Neuron (in vitro differentiated cells): ENCODE measurements around the gene ADCY1.

ENCODE experiments used
- H2AFZ ChIP-seq: one replicate; pipeline ENCODE4 v1.6.1; 2013; ENCODE audit warnings: low read depth, mild to moderate bottlenecking, inconsistent platforms, low read length, moderate library complexity
- H3K27me3 ChIP-seq: one replicate; pipeline ENCODE4 v1.6.1; 2013; ENCODE audit warnings: low read length; ENCODE audit not compliant: insufficient read depth
- H3K36me3 ChIP-seq: one replicate; pipeline ENCODE4 v1.6.1; 2013; ENCODE audit warnings: low read length; ENCODE audit not compliant: insufficient read depth
- H3K4me1 ChIP-seq: one replicate; pipeline ENCODE4 v1.6.1; 2013; ENCODE audit warnings: low read length; ENCODE audit not compliant: insufficient read depth
- H3K4me3 ChIP-seq: 2 replicates; pipeline ENCODE4 v1.5.1; 2013; ENCODE audit warnings: mild to moderate bottlenecking, low read length, moderate library complexity
- H3K9me3 ChIP-seq: one replicate; pipeline ENCODE4 v1.6.1; 2013; ENCODE audit warnings: low read length

The ADCY1 gene

GRCh38 chr7:45699015-45699309 lies 124.8 kb downstream of the ADCY1 start:
- Histone ChIP-seq H3K36me3 (no peaks in the 10 kb centered on the region), H2AFZ (no peak overlapping the region), H3K9me3 (no peaks in the 10 kb centered on the region), H3K4me3 (no peak overlapping the region), H3K4me1 (no peaks in the 10 kb centered on the region), H3K27me3 (no peaks in the 10 kb centered on the region)

DNA sequence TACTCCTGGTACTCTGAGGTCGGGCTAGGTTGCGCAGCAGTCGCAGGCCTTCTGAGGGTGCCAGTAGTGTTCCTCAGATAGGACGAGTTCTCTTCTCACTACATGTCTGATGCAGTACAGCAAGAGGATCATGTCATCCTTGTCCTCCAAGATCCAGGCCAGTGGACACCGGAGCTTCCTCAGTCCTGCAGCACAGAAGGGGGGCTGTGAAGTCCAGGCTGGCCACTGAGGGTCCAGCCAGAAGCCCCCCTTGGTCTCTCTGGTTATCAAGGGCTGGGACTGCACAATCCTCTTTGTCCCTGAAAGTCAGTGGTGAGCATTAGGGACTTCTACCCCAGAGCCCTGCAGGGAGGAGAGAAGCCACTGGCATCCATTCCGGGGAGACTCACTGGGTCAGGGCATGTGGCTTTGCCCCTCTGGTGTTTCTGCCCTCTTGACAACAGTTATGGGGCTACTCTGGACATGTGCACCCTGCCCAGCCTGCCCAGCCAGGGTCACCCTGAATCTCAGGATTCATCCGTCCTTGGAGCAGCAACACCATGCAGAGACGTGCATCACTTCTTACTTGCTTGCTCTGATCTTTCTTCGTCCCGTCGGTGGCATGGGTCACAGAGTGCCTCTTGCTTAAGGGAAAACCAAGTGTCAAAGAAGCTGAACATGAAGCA lies 125.7 kb downstream of the ADCY1 start:
- Histone ChIP-seq H3K4me1 (no peaks in the 10 kb centered on the region), H3K27me3 (no peaks in the 10 kb centered on the region), H3K36me3 (no peaks in the 10 kb centered on the region), H3K4me3 (no peak overlapping the region), H3K9me3 (no peaks in the 10 kb centered on the region), H2AFZ (no peak overlapping the region)

- no peak overlapping the region for H3K4me3 ChIP-seq
- H3K36me3 ChIP-seq: no peaks in the 10 kb centered on the region
- no peaks in the 10 kb centered on the region for H3K27me3 ChIP-seq
- H2AFZ ChIP-seq: no peak overlapping the region
- H3K9me3 ChIP-seq: no peaks in the 10 kb centered on the region
- H3K4me1 ChIP-seq: no peaks in the 10 kb centered on the region
Measured at GRCh38 chr7:45700556-45700955, 126.4 kb downstream of the ADCY1 start.

- Histone ChIP-seq H3K4me1 (no peaks in the 10 kb centered on the region), H3K36me3 (no peaks in the 10 kb centered on the region), H3K4me3 (no peak overlapping the region), H3K27me3 (no peaks in the 10 kb centered on the region), H2AFZ (no peak overlapping the region), H3K9me3 (no peaks in the 10 kb centered on the region)
Measured at GRCh38 chr7:45701701-45702510, 127.7 kb downstream of the ADCY1 start.

GRCh38 chr7:45702751-45703150 lies 128.6 kb downstream of the ADCY1 start:
- no peak overlapping the region for H2AFZ ChIP-seq
- no peak overlapping the region for H3K4me3 ChIP-seq
- no peaks in the 10 kb centered on the region for H3K36me3 ChIP-seq
- no peaks in the 10 kb centered on the region for H3K27me3 ChIP-seq
- H3K9me3 ChIP-seq: no peaks in the 10 kb centered on the region
- H3K4me1 ChIP-seq: no peaks in the 10 kb centered on the region

- H3K36me3 ChIP-seq: no peaks in the 10 kb centered on the region
- no peaks in the 10 kb centered on the region for H3K9me3 ChIP-seq
- H3K27me3 ChIP-seq: no peaks in the 10 kb centered on the region
- no peaks in the 10 kb centered on the region for H3K4me1 ChIP-seq
- no peak overlapping the region for H2AFZ ChIP-seq
- no peak overlapping the region for H3K4me3 ChIP-seq
Measured at GRCh38 chr7:45703373-45703821, 129.2 kb downstream of the ADCY1 start.

- H3K9me3 ChIP-seq: no peaks in the 10 kb centered on the region
- no peaks in the 10 kb centered on the region for H3K27me3 ChIP-seq
- H3K4me3 ChIP-seq: no peak overlapping the region
- H3K36me3 ChIP-seq: no peaks in the 10 kb centered on the region
- H2AFZ ChIP-seq: no peak overlapping the region
- no peaks in the 10 kb centered on the region for H3K4me1 ChIP-seq
Measured at GRCh38 chr7:45703911-45704682, 129.9 kb downstream of the ADCY1 start.

DNA sequence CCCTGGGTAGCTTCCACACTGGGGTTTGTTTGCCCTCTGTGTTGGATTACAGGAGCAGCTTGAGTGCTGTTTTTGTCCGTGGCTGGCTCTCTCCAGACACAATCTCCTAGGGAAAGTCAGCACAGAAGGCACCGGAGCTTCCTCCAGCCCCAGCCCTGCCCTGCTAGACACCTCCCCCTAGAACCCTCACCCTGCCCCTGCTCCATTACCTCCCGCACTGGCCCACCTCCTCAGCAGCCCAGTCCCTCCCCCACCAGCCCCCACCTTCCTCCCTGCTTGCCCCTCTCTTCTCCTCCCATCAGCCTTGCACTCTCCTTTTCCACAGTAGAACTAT lies 130.5 kb downstream of the ADCY1 start:
- no peaks in the 10 kb centered on the region for H3K36me3 ChIP-seq
- H3K4me1 ChIP-seq: no peaks in the 10 kb centered on the region
- no peaks in the 10 kb centered on the region for H3K27me3 ChIP-seq

GRCh38 chr7:45708046-45708950 lies 134.1 kb downstream of the ADCY1 start:
- Histone ChIP-seq H3K27me3 (no peaks in the 10 kb centered on the region), H2AFZ (no peak overlapping the region), H3K4me1 (no peaks in the 10 kb centered on the region)

More for the DNA sequence above, 130.5 kb downstream of the ADCY1 start:
- Histone ChIP-seq H3K4me3 (no peak overlapping the region), H2AFZ (no peak overlapping the region), H3K9me3 (no peaks in the 10 kb centered on the region)

DNA sequence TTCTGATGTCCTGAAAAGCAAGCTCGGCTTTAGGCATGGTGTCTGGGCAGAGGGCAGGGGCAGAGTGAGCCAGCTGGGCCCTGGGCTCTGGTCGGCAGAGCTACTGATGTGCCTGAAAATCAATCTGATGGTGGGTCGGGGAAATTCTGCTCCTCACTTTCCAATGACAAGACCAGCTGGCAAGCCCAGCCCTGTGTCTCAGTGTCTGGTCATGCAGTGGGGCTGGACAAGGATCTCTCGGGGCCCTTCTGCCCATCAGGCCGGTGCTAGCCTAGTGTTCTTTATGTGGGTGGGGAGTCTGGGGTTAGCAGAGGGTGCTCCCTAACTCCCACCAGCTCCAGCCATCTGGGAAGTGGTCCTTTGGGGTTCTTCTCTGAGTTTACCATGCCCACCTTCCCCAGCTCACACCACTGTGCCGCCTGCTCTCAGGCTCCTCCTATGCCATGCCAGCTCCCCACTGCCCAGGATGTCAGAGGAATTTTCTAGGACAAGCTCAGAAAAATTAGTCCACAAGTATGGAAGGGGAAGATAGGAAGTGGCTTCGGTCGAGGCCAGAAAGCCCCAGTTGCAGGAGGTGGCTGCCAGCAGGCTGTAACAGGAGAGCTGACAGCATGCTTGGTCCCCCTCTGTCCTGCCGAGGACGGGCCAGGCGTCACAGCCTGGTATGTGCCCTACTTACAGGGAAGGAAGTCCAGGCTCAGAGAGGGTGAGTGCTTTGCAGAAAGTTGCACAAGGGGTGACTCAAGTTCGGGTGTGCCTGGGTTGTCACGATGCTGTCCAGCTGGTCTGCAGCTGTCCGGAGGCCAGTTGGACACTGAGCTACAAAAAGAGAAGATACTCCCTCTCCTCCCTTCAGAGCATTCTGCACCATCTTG lies 135.2 kb downstream of the ADCY1 start:
- H3K36me3 ChIP-seq: no peaks in the 10 kb centered on the region
- no peak overlapping the region for H3K4me3 ChIP-seq
- H3K4me1 ChIP-seq: no peaks in the 10 kb centered on the region
- no peak overlapping the region for H2AFZ ChIP-seq
- H3K9me3 ChIP-seq: no peaks in the 10 kb centered on the region
- no peaks in the 10 kb centered on the region for H3K27me3 ChIP-seq

More at GRCh38 chr7:45708046-45708950, 134.1 kb downstream of the ADCY1 start:
- no peaks in the 10 kb centered on the region for H3K36me3 ChIP-seq
- H3K9me3 ChIP-seq: no peaks in the 10 kb centered on the region
- H3K4me3 ChIP-seq: no peak overlapping the region

- Histone ChIP-seq H3K36me3 (no peaks in the 10 kb centered on the region), H3K4me3 (no peak overlapping the region), H3K9me3 (no peaks in the 10 kb centered on the region), H3K27me3 (no peaks in the 10 kb centered on the region), H2AFZ (no peak overlapping the region), H3K4me1 (no peaks in the 10 kb centered on the region)
Measured at GRCh38 chr7:45710271-45711160, 136.3 kb downstream of the ADCY1 start.
